KMS-11 (cell line): ENCODE data around the gene SYT2.

Experiments used
- H2AFZ ChIP-seq: fragments of 200-600 bp; sonication (generic); 2 replicates; pipeline ENCODE4 v1.6.1; 2016; ENCODE audit warnings: antibody characterized with exemption, mixed run types, low read depth
- H3K27ac ChIP-seq: fragments of 200-600 bp; sonication (generic); 2 replicates; pipeline ENCODE4 v1.6.1; 2016; ENCODE audit warnings: mild to moderate bottlenecking, mixed run types
- H3K27me3 ChIP-seq: fragments of 200-600 bp; sonication (generic); 2 replicates; pipeline ENCODE4 v1.6.1; 2017; ENCODE audit warnings: mild to moderate bottlenecking, low read depth, mixed run types, moderate library complexity; ENCODE audit not compliant: insufficient read depth
- H3K36me3 ChIP-seq: fragments of 200-600 bp; sonication (generic); 2 replicates; pipeline ENCODE4 v1.6.1; 2017; ENCODE audit warnings: mild to moderate bottlenecking, mixed run types; ENCODE audit not compliant: insufficient read depth
- H3K4me1 ChIP-seq: fragments of 200-600 bp; sonication (generic); 2 replicates; pipeline ENCODE4 v1.6.1; 2016; ENCODE audit warnings: mild to moderate bottlenecking, low read depth, mixed run types; ENCODE audit not compliant: poor library complexity, severe bottlenecking
- H3K4me2 ChIP-seq: fragments of 200-600 bp; sonication (generic); 2 replicates; pipeline ENCODE4 v1.7.0; 2016; ENCODE audit warnings: mild to moderate bottlenecking, mixed run types
- H3K4me3 ChIP-seq: fragments of 200-600 bp; sonication (generic); IDR thresholded peaks from 2 replicates; pipeline ENCODE4 v1.6.1; 2017; ENCODE audit warnings: low read depth, low read length, mixed read lengths; ENCODE audit not compliant: insufficient read depth
- H3K79me2 ChIP-seq: fragments of 200-600 bp; sonication (generic); 2 replicates; pipeline ENCODE4 v1.6.1; 2016; ENCODE audit warnings: low read depth, mixed run types; ENCODE audit not compliant: insufficient read depth
- H3K9ac ChIP-seq: fragments of 200-600 bp; sonication (generic); 2 replicates; pipeline ENCODE4 v1.6.1; 2016; ENCODE audit warnings: mild to moderate bottlenecking, mixed run types
- H4K20me1 ChIP-seq: fragments of 200-600 bp; sonication (generic); 2 replicates; pipeline ENCODE4 v1.6.1; 2016; ENCODE audit warnings: mild to moderate bottlenecking, mixed run types; ENCODE audit not compliant: insufficient read depth
- TF ChIP-seq, protein P1 (sequence below): fragments of 200-600 bp; sonication (generic); conservative IDR thresholded peaks from 2 replicates; pipeline ENCODE4 v1.6.1; 2017; ENCODE audit warnings: low read depth, mild to moderate bottlenecking, antibody characterized with exemption, low read length, moderate library complexity, mixed read lengths

Gene SYT2

GRCh38 chr1:202689493-202690342, 20.5 kb downstream of the SYT2 start:
- Histone ChIP-seq H3K36me3 (no peaks in the 10 kb centered on the region), H3K27me3 (peaks cover 86% of the 10 kb centered on the region), H3K27ac (no peak overlapping the region), H2AFZ (no peak overlapping the region), H3K4me2 (no peak overlapping the region), H3K4me1 (no peaks in the 10 kb centered on the region), H3K79me2 (no peaks in the 10 kb centered on the region), H3K4me3 (no peak overlapping the region), H3K9ac (no peak overlapping the region), H4K20me1 (no peaks in the 10 kb centered on the region)
- TF ChIP-seq, protein P1, sequence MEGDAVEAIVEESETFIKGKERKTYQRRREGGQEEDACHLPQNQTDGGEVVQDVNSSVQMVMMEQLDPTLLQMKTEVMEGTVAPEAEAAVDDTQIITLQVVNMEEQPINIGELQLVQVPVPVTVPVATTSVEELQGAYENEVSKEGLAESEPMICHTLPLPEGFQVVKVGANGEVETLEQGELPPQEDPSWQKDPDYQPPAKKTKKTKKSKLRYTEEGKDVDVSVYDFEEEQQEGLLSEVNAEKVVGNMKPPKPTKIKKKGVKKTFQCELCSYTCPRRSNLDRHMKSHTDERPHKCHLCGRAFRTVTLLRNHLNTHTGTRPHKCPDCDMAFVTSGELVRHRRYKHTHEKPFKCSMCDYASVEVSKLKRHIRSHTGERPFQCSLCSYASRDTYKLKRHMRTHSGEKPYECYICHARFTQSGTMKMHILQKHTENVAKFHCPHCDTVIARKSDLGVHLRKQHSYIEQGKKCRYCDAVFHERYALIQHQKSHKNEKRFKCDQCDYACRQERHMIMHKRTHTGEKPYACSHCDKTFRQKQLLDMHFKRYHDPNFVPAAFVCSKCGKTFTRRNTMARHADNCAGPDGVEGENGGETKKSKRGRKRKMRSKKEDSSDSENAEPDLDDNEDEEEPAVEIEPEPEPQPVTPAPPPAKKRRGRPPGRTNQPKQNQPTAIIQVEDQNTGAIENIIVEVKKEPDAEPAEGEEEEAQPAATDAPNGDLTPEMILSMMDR: no peak

DNA sequence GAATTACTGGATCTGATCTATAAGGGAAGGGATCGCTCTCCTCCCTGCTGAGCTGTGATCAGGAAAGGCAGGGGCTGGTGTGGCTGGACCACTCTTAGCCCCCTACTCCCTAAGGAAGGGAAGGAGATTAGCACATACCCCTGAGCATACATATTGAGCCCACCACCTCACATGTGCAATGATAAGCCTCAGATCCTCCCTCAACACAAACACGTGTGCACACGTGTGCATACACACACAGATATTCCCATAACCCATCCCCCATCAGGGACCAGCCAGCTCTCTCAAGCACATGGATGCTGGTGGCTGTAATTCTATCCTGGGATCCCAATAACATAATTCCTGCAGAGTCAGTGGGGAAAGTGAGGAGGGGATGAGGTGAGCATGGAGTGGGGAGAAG, 21.2 kb downstream of the SYT2 start:
- H2AFZ ChIP-seq: no peak overlapping the region
- TF ChIP-seq, protein P1: no peak
- H3K79me2 ChIP-seq: no peaks in the 10 kb centered on the region
- no peak overlapping the region for H3K9ac ChIP-seq
- no peak overlapping the region for H3K4me3 ChIP-seq
- H3K27ac ChIP-seq: no peak overlapping the region
- H3K4me2 ChIP-seq: no peak overlapping the region
- H3K36me3 ChIP-seq: no peaks in the 10 kb centered on the region
- H3K4me1 ChIP-seq: no peaks in the 10 kb centered on the region
- H4K20me1 ChIP-seq: no peaks in the 10 kb centered on the region
- peaks cover 80% of the 10 kb centered on the region for H3K27me3 ChIP-seq

- Histone ChIP-seq H3K27ac (no peak overlapping the region), H3K79me2 (no peaks in the 10 kb centered on the region), H2AFZ (no peak overlapping the region), H3K4me2 (no peak overlapping the region), H3K9ac (no peak overlapping the region), H3K36me3 (no peaks in the 10 kb centered on the region), H3K27me3 (peaks cover 74% of the 10 kb centered on the region), H3K4me1 (no peaks in the 10 kb centered on the region), H4K20me1 (no peaks in the 10 kb centered on the region), H3K4me3 (no peak overlapping the region)
- TF ChIP-seq, protein P1: no peak
Observed at GRCh38 chr1:202688401-202688800, 21.9 kb downstream of the SYT2 start.

GRCh38 chr1:202687798-202688197, 22.5 kb downstream of the SYT2 start:
- peaks cover 79% of the 10 kb centered on the region for H3K27me3 ChIP-seq

More at GRCh38 chr1:202687798-202688197, 22.5 kb downstream of the SYT2 start:
- no peak overlapping the region for H3K4me3 ChIP-seq
- no peaks in the 10 kb centered on the region for H3K79me2 ChIP-seq
- TF ChIP-seq, protein P1: no peak
- no peak overlapping the region for H2AFZ ChIP-seq
- H3K27ac ChIP-seq: no peak overlapping the region
- no peak overlapping the region for H3K4me2 ChIP-seq
- no peaks in the 10 kb centered on the region for H4K20me1 ChIP-seq
- H3K4me1 ChIP-seq: no peaks in the 10 kb centered on the region
- no peak overlapping the region for H3K9ac ChIP-seq
- no peaks in the 10 kb centered on the region for H3K36me3 ChIP-seq
